ENCODE data around the gene SFRP2.

SFRP2 gene

GRCh38 chr4:153766758-153767157 lies 22.1 kb downstream of the SFRP2 start:
- DNase-seq: no peak

GRCh38 chr4:153765894-153766293 lies 23.0 kb downstream of the SFRP2 start:
- no peak for DNase-seq

- peak; percentile 26 for DNase-seq
Measured at GRCh38 chr4:153764601-153765368, 24.1 kb downstream of the SFRP2 start.

- peak; percentile 21 for DNase-seq
Measured at GRCh38 chr4:153763404-153763803, 25.5 kb downstream of the SFRP2 start.

GRCh38 chr4:153759407-153760316 lies 29.2 kb downstream of the SFRP2 start, which contains the start of gene RNF175:
TSS of gene RNF175 (minus strand) at chr4:153760024. CDS start at chr4:153759862, 162 bp downstream.
- no peak for DNase-seq

- DNase-seq: no peak
Measured at GRCh38 chr4:153758688-153759406, 30.0 kb downstream of the SFRP2 start.

GRCh38 chr4:153758136-153758535 lies 30.7 kb downstream of the SFRP2 start:
- no peak for DNase-seq

GRCh38 chr4:153757407-153757806 lies 31.5 kb downstream of the SFRP2 start:
- peak; percentile 74 for DNase-seq

- peak; percentile 7 for DNase-seq
Measured at GRCh38 chr4:153755186-153755585, 33.7 kb downstream of the SFRP2 start.

- DNase-seq: peak; percentile 87
Measured at GRCh38 chr4:153750197-153750817, 38.6 kb downstream of the SFRP2 start.

GRCh38 chr4:153748378-153748777 lies 40.5 kb downstream of the SFRP2 start:
- peak; percentile 58 for DNase-seq

- DNase-seq: peak; percentile 88
Measured at GRCh38 chr4:153747406-153747955, 41.4 kb downstream of the SFRP2 start.

GRCh38 chr4:153745651-153746050 lies 43.2 kb downstream of the SFRP2 start:
- DNase-seq: peak; percentile 28

- DNase-seq: peak; percentile 17
Measured at GRCh38 chr4:153741541-153741940, 47.3 kb downstream of the SFRP2 start.

GRCh38 chr4:153735906-153736461 lies 52.9 kb downstream of the SFRP2 start:
- no peak for DNase-seq

GRCh38 chr4:153733751-153734448 lies 55.0 kb downstream of the SFRP2 start:
- peak; percentile 39 for DNase-seq

GRCh38 chr4:153731239-153731638 lies 57.6 kb downstream of the SFRP2 start:
- peak; percentile 79 for DNase-seq

Measured in MV-4-11 (cell line).